Gastroesophageal sphincter (tissue), 3 donors: ENCODE measurements around the gene UNG.

Experiments used
- CTCF ChIP-seq, 4 experiments: fragments of 200-600 bp in 2 of 4; fragments of 450-650 bp in 2 of 4; sonication (generic) in 1 of 4; IDR thresholded peaks; one replicate each; pipeline ENCODE4 v1.5.1; 2017 to 2019; ENCODE audit warnings: antibody characterized with exemption in 4 of 4, mild to moderate bottlenecking in 2 of 4, moderate library complexity in 2 of 4
- EP300 ChIP-seq: sonication (generic); formaldehyde crosslinking; IDR thresholded peaks from one replicate; pipeline ENCODE4 v1.6.1; 2017; ENCODE audit warnings: antibody characterized with exemption, mild to moderate bottlenecking
- POLR2A ChIP-seq, 2 donors: fragments of 450-650 bp; IDR thresholded peaks; one replicate each; pipeline ENCODE4 v1.6.1; 2017; ENCODE audit warnings: antibody characterized with exemption in 2 of 2, mild to moderate bottlenecking in 2 of 2, moderate library complexity in 1 of 2

GRCh38 chr12:109130297-109131153 is 33.1 kb downstream of the UNG start:
- TF ChIP-seq CTCF (IDR thresholded peaks at IDR 0.05), result no peak
- TF ChIP-seq POLR2A (IDR thresholded peaks at IDR 0.05), result no peak
- no peak for TF ChIP-seq EP300
